HG02943 (cell line): ENCODE results near the gene ORC1.
"Not testable (repeated sequence)": the region's sequence is repeated elsewhere in the genome, so short reads cannot be mapped to it uniquely, and the experiment has no call there.

ENCODE experiments used
- ATAC-seq: cut with Tn5 transposase; IDR thresholded peaks from one replicate; pipeline ENCODE4 v1.9.1; 2021; ENCODE audit warnings: mild to moderate bottlenecking, low read depth, moderate library complexity; ENCODE audit not compliant: unreplicated experiment

ORC1 gene

GRCh38 chr1:52393174-52393573, 11.0 kb downstream of the ORC1 start:
- no peak for ATAC-seq

- no peak for ATAC-seq
Measured at GRCh38 chr1:52386458-52386857, 17.8 kb downstream of the ORC1 start.

GRCh38 chr1:52385376-52385775, 18.8 kb downstream of the ORC1 start:
- no peak for ATAC-seq

GRCh38 chr1:52369851-52370250, 34.4 kb downstream of the ORC1 start:
- ATAC-seq = not testable (repeated sequence)

- ATAC-seq = no peak
Measured at GRCh38 chr1:52368383-52369172, 35.6 kb downstream of the ORC1 start.

GRCh38 chr1:52367272-52367671, 37.0 kb downstream of the ORC1 start:
- ATAC-seq = no peak

- no peak for ATAC-seq
Measured at GRCh38 chr1:52366517-52366827, 37.8 kb downstream of the ORC1 start.

- peak; percentile 86 for ATAC-seq
Measured at GRCh38 chr1:52365746-52366516, 38.3 kb downstream of the ORC1 start, which contains the start of gene CC2D1B. Gene CC2D1B (minus strand): TSS chr1:52366205. CDS start chr1:52364620, 1,585 bp downstream.

- no peak for ATAC-seq
Measured at GRCh38 chr1:52365071-52365745, 39.0 kb downstream of the ORC1 start.

- ATAC-seq = no peak
Measured at GRCh38 chr1:52364235-52364839, 39.9 kb downstream of the ORC1 start.

GRCh38 chr1:52360595-52360968, 43.6 kb downstream of the ORC1 start:
- ATAC-seq = no peak

GRCh38 chr1:52359676-52360594, 44.3 kb downstream of the ORC1 start:
- ATAC-seq = no peak

- ATAC-seq = no peak
Measured at GRCh38 chr1:52358851-52359497, 45.2 kb downstream of the ORC1 start.

GRCh38 chr1:52357397-52357796, 46.8 kb downstream of the ORC1 start:
- ATAC-seq = no peak

GRCh38 chr1:52356818-52357355, 47.3 kb downstream of the ORC1 start:
- ATAC-seq = no peak

GRCh38 chr1:52355847-52356505, 48.2 kb downstream of the ORC1 start:
- no peak for ATAC-seq

GRCh38 chr1:52355436-52355835, 48.8 kb downstream of the ORC1 start:
- ATAC-seq = no peak

- no peak for ATAC-seq
Measured at GRCh38 chr1:52352690-52353089, 51.5 kb downstream of the ORC1 start.
